ENCODE measurements around the gene IBSP. TPM values are rescaled to one million over a fixed set of nuclear protein-coding genes. Genes with fewer than 3 reads are reported as not detected.

Gene IBSP
- total RNA-seq, 1 donor from 2014 or later: not detected

GRCh38 chr4:87835743-87836142, 36.4 kb downstream of the IBSP start:
- no peak for FAIRE-seq
- DNase-seq (ENCODE audit: low spot score in 2 of 2): no peak

GRCh38 chr4:87838205-87838604, 38.9 kb downstream of the IBSP start:
- DNase-seq (ENCODE audit: low spot score in 2 of 2) (no peak), FAIRE-seq (peak; percentile 17)

GRCh38 chr4:87838890-87839591, 39.7 kb downstream of the IBSP start:
- DNase-seq (ENCODE audit: low spot score in 2 of 2) (no peak), FAIRE-seq (no peak)

- DNase-seq (ENCODE audit: low spot score in 2 of 2) (no peak), FAIRE-seq (peak; percentile 80)
Observed at GRCh38 chr4:87839592-87839946, 40.2 kb downstream of the IBSP start.

- DNase-seq (ENCODE audit: low spot score in 2 of 2) (no peak), FAIRE-seq (peak; percentile 69)
Observed at GRCh38 chr4:87840149-87840548, 40.8 kb downstream of the IBSP start.

- DNase-seq (ENCODE audit: low spot score in 2 of 2) (no peak), FAIRE-seq (no peak)
Observed at GRCh38 chr4:87843936-87844335, 44.6 kb downstream of the IBSP start.

- DNase-seq (ENCODE audit: low spot score in 2 of 2) (no peak), FAIRE-seq (no peak)
Observed at GRCh38 chr4:87844452-87844851, 45.1 kb downstream of the IBSP start.

GRCh38 chr4:87846226-87846625, 46.9 kb downstream of the IBSP start:
- no peak for FAIRE-seq
- no peak for DNase-seq (ENCODE audit: low spot score in 2 of 2)

- FAIRE-seq: peak; percentile 47
- peak in 1 of 2 donors; percentile 45 for DNase-seq (ENCODE audit: low spot score in 2 of 2)
Observed at GRCh38 chr4:87848622-87849351, 49.4 kb downstream of the IBSP start.

- FAIRE-seq (no peak), DNase-seq (ENCODE audit: low spot score in 2 of 2) (no peak)
Observed at GRCh38 chr4:87849612-87850011, 50.3 kb downstream of the IBSP start.

- FAIRE-seq: no peak
Observed at GRCh38 chr4:87851332-87851731, 52.0 kb downstream of the IBSP start.

GRCh38 chr4:87851953-87852352, 52.6 kb downstream of the IBSP start:
- DNase-seq (ENCODE audit: low spot score in 2 of 2) (no peak), FAIRE-seq (no peak)

More at GRCh38 chr4:87851332-87851731, 52.0 kb downstream of the IBSP start:
- no peak for DNase-seq (ENCODE audit: low spot score in 2 of 2)

GRCh38 chr4:87853108-87853507, 53.8 kb downstream of the IBSP start:
- FAIRE-seq (peak; percentile 98), DNase-seq (ENCODE audit: low spot score in 2 of 2) (peak in 1 of 2 donors; percentile 37)

- FAIRE-seq: no peak
- no peak for DNase-seq (ENCODE audit: low spot score in 2 of 2)
Observed at GRCh38 chr4:87853891-87854290, 54.5 kb downstream of the IBSP start.

GRCh38 chr4:87855559-87855958, 56.2 kb downstream of the IBSP start:
- FAIRE-seq (no peak), DNase-seq (ENCODE audit: low spot score in 2 of 2) (no peak)

GRCh38 chr4:87856816-87857215, 57.5 kb downstream of the IBSP start:
- FAIRE-seq: no peak

GRCh38 chr4:87857789-87858188, 58.4 kb downstream of the IBSP start:
- FAIRE-seq: no peak

More at GRCh38 chr4:87856816-87857215, 57.5 kb downstream of the IBSP start:
- no peak for DNase-seq (ENCODE audit: low spot score in 2 of 2)

More at GRCh38 chr4:87857789-87858188, 58.4 kb downstream of the IBSP start:
- no peak for DNase-seq (ENCODE audit: low spot score in 2 of 2)

Other genes with a start within 250 kb of the IBSP start
- 0.41 TPM for gene DSPP, start 191.0 kb upstream of the IBSP start, total RNA-seq
- gene DMP1, start 149.3 kb upstream of the IBSP start, total RNA-seq: not detected
- gene MEPE, start 33.4 kb downstream of the IBSP start, total RNA-seq: 1.2 TPM
- gene SPP1, start 176.2 kb downstream of the IBSP start, total RNA-seq: 160 TPM
- 58.3 TPM for gene PKD2, start 208.1 kb downstream of the IBSP start, total RNA-seq

Data from frontal cortex (tissue), 4 donors.